ENCODE results near the gene GTPBP3. TPM values are rescaled to one million over a fixed set of nuclear protein-coding genes. Genes with fewer than 3 reads are reported as not detected.

The GTPBP3 gene
- total RNA-seq, 2 experiments from 2014 or later = 30.9 to 41.3 TPM

Other genes with a start within 250 kb of the GTPBP3 start
- gene USE1, start 122.2 kb upstream of the GTPBP3 start, total RNA-seq = 10 to 100 TPM; 23.3 to 24.7 TPM
- gene OCEL1, start 111.3 kb upstream of the GTPBP3 start, total RNA-seq = 10 to 100 TPM; 19.6 to 23.1 TPM
- gene NR2F6, start 91.6 kb upstream of the GTPBP3 start, total RNA-seq = 1 to 10 TPM; 3.6 to 3.8 TPM
- under 1 TPM in 1 of 2 experiments, not detected in 1; 0.27 TPM for gene USHBP1, start 72.8 kb upstream of the GTPBP3 start, total RNA-seq
- gene BABAM1, start 70.1 kb upstream of the GTPBP3 start, total RNA-seq = 100 to 1,000 TPM; 111 to 113 TPM
- 1 to 10 TPM; 1.7 to 1.9 TPM for gene ANKLE1, start 55.7 kb upstream of the GTPBP3 start, total RNA-seq
- gene ABHD8, start 34.1 kb upstream of the GTPBP3 start, total RNA-seq = 10 to 100 TPM in 1 of 2 experiments, 1 to 10 TPM in 1; 9.3 to 10.1 TPM
- gene MRPL34, start 31.7 kb upstream of the GTPBP3 start, total RNA-seq = 10 to 100 TPM; 79.5 to 80.8 TPM
- 10 to 100 TPM; 39.5 to 45.3 TPM for gene DDA1, start 28.0 kb upstream of the GTPBP3 start, total RNA-seq
- 10 to 100 TPM; 16.4 to 17.5 TPM for gene ANO8, start 2.7 kb upstream of the GTPBP3 start, total RNA-seq
- gene PLVAP, start 39.8 kb downstream of the GTPBP3 start, total RNA-seq = not detected
- 1 to 10 TPM; 3.7 to 4.2 TPM for gene CCDC194, start 56.6 kb downstream of the GTPBP3 start, total RNA-seq
- 100 to 1,000 TPM; 192 to 198 TPM for gene BST2, start 68.1 kb downstream of the GTPBP3 start, total RNA-seq
- gene MVB12A, start 82.5 kb downstream of the GTPBP3 start, total RNA-seq = 10 to 100 TPM; 33.5 to 44.5 TPM
- not detected for gene TMEM221, start 111.1 kb downstream of the GTPBP3 start, total RNA-seq
- not detected for gene NXNL1, start 123.4 kb downstream of the GTPBP3 start, total RNA-seq
- gene SLC27A1, start 133.0 kb downstream of the GTPBP3 start, total RNA-seq = 1 to 10 TPM; 2.1 to 2.8 TPM
- 10 to 100 TPM; 81.8 to 93.0 TPM for gene PGLS, start 174.1 kb downstream of the GTPBP3 start, total RNA-seq
- gene COLGALT1, start 218.1 kb downstream of the GTPBP3 start, total RNA-seq = 10 to 100 TPM; 55.4 to 62.0 TPM